CD4-positive, alpha-beta T cell treated with Interleukin-6 at 100 ng/mL for 8 hours (primary cell): Measurements from ENCODE around the gene SCRT2.
"Not testable (repeated sequence)": the region's sequence is repeated elsewhere in the genome, so short reads cannot be mapped to it uniquely, and the experiment has no call there.

Experiments
- DNase-seq: peaks from one replicate; pipeline ENCODE4 v3.0.0-alpha.2; 2020; ENCODE audit warnings: mixed read lengths, low spot score

The SCRT2 gene

GRCh38 chr20:701401-702129 is 26.0 kb upstream of the SCRT2 start:
- no peak for DNase-seq

DNA sequence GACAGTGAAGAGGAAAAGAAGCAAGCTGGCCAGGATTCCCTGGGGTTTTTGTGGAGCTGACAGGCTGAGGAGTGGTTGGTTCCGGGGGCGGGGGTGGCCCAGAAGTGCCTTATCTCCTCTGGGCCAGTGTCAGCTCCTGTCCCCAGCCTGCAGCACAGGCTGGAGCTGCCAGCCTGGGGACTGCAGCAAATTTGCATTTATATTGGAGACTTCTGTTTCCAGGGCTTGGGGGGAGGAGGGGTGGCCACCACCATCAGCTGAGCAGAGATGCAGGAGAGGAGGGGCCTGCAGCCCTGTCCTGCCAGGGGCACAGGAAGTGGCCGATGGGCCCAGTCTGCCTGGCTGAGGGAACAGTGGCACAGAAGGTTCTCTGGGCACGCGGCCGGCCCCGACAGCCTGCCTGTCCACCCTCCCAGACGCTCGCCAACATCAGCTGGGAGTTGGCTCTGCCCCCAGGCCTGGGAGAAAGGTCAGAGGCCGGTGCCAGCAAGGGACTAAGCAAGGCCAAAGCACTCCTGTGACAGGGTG is 24.3 kb upstream of the SCRT2 start:
- DNase-seq: no peak

- no peak for DNase-seq
Observed at GRCh38 chr20:699342-699741, 23.7 kb upstream of the SCRT2 start.

GRCh38 chr20:698276-698675 is 22.7 kb upstream of the SCRT2 start:
- no peak for DNase-seq

DNA sequence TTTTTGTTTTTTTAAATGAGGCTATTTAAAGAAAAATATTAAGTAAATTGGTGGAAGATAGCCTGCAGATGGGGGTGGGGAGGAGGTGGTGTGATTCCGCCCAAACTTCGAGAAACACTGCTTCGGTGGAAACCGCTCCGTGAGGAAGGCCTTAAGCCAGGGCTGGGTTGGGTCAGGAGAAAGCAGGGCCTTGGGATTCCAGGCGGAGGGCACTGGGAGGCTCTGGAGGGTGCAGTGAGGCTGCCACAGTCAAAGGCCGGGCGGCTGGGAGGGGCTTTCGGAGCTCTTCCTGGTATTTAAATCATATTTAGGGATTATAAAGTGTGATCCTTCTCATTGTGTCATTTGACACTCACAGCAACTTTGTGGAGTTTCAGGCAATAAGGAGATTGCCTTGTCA is 22.2 kb upstream of the SCRT2 start:
- DNase-seq: no peak

DNA sequence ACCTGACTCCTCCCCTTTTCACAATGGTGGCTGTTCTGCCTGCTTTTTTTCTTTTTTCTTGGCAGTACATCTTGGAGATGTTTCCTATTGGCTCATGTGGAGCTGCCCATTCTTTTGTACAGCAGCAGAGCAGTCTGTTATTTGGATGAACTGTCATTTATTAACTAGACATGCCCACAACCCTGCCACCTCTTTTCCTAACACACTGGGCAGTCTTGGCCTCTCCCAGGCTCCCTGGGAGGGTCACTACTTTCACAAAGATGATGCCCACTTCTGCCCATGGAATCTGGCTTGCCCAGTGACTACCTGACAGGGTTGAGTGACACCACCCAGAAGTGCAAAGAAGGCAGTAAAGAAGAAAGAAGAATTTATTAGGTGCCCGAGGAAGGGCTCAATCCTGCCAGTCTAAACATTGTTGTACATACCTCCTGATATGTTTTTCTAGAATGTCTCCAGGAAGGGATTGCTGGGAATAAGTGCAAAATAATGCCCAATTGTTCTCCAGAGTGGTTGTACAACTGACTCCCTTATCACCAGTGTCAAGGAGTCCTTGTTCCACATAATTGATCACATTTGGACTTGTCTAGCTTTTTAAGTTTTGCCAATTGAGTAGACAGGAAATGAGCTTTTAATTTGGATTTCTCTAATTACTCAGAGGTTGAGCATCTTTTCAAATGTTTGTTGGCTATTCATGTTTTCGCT is 19.7 kb upstream of the SCRT2 start:
- DNase-seq: no peak

GRCh38 chr20:694496-694895 is 18.9 kb upstream of the SCRT2 start:
- no peak for DNase-seq

DNA sequence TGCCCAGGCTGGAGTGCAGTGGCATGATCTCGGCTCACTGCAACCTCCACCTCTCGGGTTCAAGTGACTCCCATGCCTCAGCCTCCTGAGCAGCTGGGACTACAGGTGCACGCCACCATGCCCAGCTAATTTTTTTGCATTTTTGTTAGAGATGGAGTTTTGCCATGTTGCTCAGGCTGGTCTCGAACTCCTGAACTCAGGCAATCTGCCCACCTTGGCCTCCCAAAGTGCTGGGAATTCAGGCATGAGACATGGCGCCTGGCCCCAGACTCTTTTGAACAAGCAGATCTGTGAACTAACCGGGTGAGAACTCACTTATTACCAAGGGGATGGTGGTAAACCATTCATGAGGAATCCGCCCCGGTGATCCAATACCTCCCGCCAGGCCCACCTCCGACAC is 18.2 kb upstream of the SCRT2 start:
- DNase-seq: not testable (repeated sequence)

- DNase-seq: no peak
Observed at GRCh38 chr20:692044-692443, 16.4 kb upstream of the SCRT2 start.

DNA sequence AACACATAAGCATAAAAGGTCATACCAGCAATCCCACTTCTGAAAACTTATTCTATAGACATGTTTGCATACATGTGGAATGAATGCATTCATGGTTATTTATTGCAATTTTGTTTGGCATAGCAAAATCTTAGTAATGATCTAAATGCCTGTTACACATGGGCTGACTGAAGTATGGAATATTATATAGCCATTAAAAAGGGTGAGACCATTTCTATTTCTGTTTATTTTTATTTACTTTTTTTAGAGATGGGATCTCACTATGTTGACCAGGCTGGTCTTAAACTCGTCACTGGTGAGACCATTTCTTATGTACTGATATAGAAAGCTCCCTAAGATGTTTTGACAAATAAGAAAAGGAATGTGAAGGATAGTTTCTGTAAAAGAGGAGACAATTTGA is 14.3 kb upstream of the SCRT2 start:
- no peak for DNase-seq

- DNase-seq: no peak
Observed at GRCh38 chr20:689348-689747, 13.7 kb upstream of the SCRT2 start.

GRCh38 chr20:688809-689212 is 13.2 kb upstream of the SCRT2 start:
- no peak for DNase-seq

DNA sequence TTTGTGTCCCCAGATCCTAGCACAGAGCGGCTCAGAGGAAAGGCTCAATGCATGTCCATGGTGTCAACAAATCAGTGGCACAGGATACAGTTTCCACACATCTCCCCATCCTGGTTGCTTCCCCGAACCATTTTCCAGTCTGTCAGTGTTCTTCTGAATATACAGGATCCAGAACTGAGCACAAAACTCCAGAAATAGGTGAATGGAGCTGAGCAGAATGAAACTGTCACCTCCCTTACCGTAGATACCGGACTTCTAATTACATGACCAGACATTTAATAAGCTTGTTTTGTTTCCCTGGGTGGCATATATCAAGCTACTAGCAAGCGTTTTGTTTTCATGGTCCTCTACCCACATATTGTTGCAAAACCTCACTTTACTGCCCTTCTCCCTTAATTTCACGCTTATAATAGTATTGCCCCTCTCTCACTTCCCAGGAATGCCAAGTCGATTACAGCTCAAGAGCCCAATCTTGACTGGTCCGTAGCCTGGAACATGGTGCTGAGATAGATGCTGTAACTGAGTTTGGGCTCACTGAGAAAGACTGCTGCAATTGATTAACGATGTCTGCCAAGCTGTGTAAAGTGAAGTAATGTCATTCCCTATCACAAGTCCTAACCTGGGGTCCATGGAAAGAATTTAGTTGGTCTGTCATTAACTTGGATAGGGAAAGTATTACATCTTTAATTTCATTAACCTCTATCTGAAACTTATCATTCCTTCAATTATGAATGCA is 12.0 kb upstream of the SCRT2 start:
- no peak for DNase-seq

GRCh38 chr20:684676-685319 is 9.2 kb upstream of the SCRT2 start:
- DNase-seq: no peak

DNA sequence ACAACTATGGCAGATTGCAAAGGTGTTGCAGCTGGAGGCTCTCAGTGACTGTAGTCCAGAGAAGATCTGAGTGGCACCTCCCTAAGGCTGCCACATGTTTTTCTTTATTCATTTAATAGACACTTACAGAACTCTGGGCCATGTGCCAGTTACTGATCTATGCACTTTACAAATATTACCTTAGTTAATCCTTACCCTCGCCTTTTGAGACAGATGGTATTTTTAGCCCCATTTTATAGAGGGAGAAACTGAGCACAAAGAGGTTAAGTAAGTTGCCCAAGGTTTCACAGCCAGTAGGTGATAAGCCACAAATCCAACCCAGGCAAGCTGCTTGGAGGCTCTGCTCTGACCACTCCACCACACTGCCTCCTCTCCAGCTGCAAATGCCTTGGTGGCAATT is 6.5 kb upstream of the SCRT2 start:
- no peak for DNase-seq

DNA sequence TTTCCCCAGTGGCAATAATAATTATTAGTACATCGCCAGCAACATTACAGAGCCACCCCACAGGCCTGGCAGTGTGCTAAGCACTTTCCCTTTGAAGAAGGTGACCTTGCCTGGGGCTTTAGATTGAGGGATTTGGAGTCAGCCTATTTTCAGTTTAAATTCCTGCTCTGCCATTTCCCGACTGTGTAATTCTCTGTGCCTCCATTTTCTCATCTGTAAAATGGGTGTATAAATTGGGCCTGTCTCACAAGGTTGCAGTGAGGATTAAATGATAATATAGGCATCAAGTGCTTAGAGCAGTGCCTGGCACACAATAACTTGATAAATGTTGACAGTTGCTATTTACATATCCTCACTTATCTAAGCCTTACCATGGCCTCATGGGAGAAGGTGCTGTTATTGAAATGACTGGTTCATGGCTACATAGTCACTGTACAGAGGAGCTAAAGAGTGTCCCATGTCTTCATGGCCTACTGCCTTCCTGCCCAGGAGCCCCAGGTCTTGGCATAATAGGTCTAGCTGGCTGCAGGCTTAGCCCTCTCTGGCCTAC is 5.1 kb upstream of the SCRT2 start:
- DNase-seq: no peak

DNA sequence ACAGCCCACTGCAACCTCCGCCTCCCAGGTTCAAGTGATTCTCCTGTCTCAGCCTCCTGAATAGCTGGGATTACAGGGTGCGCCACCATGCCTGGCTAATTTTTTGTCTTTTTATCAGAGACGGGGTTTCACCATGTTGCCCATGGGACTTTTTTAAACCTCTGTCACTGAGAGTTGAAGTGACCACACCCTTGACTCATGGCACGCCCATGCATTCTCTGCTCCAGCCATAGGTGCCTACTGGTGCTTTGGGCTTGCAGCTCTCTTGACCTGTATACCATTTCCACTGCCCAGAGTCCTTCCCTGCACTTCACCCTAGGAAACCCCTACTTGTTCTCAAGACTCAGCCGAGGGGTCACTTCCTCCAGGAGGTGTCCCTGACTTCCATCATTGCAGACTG is 2.4 kb upstream of the SCRT2 start:
- no peak for DNase-seq

- DNase-seq: no peak
Observed at GRCh38 chr20:676967-677366, 1.4 kb upstream of the SCRT2 start.

DNA sequence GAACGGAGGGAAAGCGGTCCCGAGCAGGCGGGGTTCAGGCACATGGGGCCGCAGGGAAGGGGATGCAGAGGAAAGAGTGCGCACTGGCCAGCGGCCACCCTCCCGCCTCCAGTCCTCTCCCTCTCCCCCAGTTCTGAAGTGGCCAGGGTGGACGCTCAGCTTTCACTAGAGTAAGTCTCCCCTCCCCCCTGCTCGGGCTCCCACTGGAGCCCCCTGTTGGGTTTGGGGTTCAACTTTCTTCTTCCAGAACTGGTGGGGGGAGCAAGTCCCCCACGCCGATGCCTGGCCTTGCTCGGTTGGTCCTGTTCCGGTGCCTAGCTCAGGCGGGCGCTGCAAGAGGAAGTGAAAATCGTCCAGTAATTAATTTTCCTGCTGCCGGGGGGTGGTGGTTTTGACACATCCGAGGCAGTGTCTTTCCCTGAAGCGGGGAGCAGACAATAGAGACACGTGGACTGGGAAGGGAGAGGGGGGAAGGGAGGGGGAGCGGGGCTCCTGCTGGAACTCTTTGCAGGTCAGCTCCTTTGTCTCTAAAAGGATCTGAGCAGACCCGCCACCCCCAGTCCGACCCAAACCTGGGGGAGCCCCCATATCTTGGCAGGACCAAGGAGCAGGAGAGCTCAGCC is 824 bp upstream of the SCRT2 start:
- no peak for DNase-seq

DNA sequence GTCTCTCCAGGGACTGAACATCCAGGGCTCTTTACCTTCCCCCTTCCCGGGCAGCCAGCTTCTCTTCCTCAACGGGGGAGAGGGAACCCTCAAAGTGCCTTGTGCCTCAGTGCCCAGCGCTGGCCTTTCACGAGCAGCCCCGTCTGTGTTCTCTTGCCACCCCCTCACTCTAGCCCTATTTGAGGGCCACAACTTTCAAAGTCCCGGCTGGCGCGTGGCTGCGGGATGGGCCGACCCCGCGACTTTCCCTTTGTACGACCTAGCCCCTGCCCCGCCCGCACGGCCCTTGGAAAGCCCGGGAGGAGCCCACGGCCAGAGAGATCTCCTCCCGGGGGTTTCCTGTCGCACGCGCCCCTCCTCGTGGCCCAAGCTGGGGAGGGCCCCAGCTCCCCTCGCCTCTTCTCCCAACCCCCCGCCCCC is 559 bp downstream of the SCRT2 start:
- DNase-seq: no peak

GRCh38 chr20:673603-674001 is 2.0 kb downstream of the SCRT2 start:
- DNase-seq: no peak
